GM19467 (cell line): Measurements from ENCODE around the gene WBP2.

Experiments
- ATAC-seq: cut with Tn5 transposase; IDR thresholded peaks from one replicate; pipeline ENCODE4 v1.9.1; 2021; ENCODE audit warnings: mild to moderate bottlenecking, moderate library complexity; ENCODE audit not compliant: unreplicated experiment

The WBP2 gene

GRCh38 chr17:75831032-75831571, 24.0 kb downstream of the WBP2 start:
- no peak for ATAC-seq

DNA sequence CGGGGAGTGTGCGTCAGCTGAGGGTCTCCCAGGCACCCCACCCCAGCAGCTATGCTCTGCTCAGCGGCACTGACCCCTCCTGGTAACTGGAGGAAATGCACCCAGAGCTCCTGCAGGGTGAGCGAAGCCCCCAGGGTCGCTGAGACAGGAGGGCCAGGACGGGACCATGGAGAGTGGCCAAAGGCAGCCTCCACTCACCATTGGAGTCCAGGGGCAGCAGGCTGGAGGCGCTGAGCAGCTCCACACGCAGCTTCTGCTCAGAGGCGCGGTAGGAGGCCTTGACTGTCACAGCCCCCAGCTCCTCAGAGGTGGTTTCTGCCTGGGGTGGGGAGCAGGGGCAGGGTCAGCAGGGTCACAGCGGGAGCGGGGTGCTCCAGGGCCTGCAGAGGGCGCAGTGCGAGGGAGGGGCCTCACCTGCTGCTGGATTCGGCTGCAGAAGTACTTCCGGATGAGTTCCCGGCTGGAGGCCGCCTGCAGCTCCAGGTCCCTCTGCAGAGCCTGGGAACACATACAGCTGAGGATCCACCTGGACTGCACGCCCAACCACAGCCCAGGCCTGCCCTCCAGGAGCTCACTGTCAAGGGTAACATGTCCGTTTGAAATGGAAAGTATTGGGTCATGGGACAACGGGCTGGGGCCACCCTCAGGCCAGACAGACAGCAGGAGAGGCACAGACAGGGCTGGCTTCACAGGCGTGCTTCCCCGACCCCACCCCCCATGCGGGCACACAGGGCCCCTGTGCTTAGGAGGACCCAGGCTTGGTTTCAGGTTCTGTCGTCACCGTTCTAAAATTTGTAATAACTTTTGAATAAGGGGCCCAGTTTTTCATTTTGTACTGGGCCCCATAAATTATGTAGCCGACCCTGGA, 24.7 kb downstream of the WBP2 start:
- no peak for ATAC-seq

GRCh38 chr17:75829747-75830146, 25.4 kb downstream of the WBP2 start:
- ATAC-seq = no peak

DNA sequence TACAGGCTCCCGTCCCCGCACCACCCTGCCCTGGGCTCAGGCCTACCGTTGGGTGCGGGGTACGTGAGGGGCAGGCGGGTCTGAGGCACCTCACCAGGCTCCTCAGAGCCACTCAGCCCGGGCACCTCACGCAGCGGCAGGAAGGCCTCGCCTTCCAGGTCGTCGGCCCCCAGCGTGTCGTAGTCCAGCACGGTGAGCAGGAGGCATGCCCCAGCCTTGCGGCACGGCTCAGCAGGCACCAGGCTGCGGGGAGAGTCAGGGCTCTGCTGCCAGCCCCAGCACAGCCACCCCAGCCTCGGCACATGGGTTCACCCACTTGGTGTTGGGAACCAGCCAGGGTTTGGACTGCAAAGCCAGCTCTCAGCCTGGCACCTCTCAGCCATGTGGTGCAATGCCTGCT, 26.4 kb downstream of the WBP2 start:
- ATAC-seq = no peak

GRCh38 chr17:75828076-75828400, 27.1 kb downstream of the WBP2 start:
- no peak for ATAC-seq

- no peak for ATAC-seq
Measured at GRCh38 chr17:75827308-75828075, 27.6 kb downstream of the WBP2 start.

- no peak for ATAC-seq
Measured at GRCh38 chr17:75826561-75827307, 28.4 kb downstream of the WBP2 start.

GRCh38 chr17:75825748-75826370, 29.3 kb downstream of the WBP2 start:
- no peak for ATAC-seq

GRCh38 chr17:75825149-75825552, 30.0 kb downstream of the WBP2 start:
- no peak for ATAC-seq

- ATAC-seq = no peak
Measured at GRCh38 chr17:75824666-75825065, 30.5 kb downstream of the WBP2 start.

GRCh38 chr17:75824050-75824552, 31.0 kb downstream of the WBP2 start:
- ATAC-seq = no peak

DNA sequence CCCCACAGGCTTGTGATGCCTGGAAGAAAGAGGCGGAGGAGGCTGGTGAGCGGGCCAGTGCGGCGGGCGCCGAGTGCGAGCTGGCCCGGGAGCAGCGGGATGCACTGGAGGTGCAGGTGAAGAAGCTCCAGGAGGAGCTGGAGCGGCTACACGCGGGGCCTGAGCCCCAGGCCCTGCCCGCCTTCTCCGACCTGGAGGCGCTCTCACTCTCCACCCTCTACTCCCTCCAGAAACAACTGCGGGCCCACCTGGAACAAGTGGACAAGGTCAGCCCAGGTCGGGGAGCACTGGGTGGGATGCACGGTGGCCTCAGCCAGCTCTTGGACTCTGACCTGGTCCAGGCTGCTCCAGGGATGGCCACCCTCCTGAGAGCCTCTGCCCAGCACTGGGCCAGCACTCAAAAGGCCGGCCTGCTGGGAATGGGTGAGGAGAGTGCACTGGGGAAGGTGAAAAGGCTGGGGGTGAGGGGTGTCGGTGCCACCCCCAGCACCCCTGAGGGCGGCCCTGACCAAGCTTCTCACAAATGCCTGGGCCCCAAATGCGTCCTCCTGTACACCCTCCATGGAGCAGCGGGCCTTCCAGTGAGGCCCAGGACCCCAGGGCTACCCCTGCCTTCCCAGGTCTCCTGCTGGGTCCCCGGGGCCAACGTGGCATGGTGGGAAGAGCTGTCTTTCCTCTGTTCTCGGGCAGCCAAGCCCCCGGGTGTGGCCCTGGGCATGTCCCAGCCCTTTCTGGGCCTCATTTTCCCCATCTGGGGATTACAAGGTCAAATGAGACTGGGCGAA, 31.7 kb downstream of the WBP2 start:
- no peak for ATAC-seq

- ATAC-seq = no peak
Measured at GRCh38 chr17:75822800-75823166, 32.4 kb downstream of the WBP2 start.

DNA sequence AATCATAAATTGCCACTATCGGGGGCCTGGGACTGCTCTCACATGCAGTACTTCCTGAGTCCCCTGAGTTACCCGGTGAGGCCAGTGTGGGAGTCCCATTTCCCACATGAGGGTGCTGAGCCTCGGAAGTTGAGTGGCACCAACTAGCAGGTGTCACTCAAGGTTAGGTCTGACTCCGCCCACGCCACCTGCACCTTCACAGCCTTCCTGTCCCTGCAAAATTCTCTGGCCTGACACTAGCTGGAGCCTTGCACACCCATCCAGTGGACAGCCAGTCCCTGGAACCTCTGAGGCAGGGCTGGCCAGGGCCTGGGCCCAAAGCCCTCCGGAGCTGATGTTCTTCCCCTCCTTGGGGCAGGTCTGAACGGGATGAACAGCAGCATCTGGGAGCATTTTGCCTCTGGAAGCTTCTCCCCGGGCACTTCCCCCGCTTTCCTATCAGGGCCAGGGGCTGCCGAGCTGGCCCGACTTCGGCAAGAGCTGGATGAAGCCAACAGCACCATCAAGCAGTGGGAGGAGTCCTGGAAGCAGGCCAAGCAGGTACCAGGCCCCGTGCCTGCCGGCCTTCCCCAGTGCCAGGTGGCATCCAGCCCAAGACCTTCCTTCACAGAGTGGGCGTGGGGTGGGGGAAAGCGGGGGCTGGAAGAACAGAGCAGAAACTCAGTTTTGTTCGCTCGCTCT, 32.9 kb downstream of the WBP2 start:
- no peak for ATAC-seq

GRCh38 chr17:75821552-75821951, 33.6 kb downstream of the WBP2 start:
- ATAC-seq = no peak

- ATAC-seq = no peak
Measured at GRCh38 chr17:75820094-75821080, 34.7 kb downstream of the WBP2 start.

GRCh38 chr17:75819678-75820077, 35.5 kb downstream of the WBP2 start:
- ATAC-seq = no peak

- no peak for ATAC-seq
Measured at GRCh38 chr17:75819116-75819515, 36.0 kb downstream of the WBP2 start.
